OCI-LY3 (cell line): ENCODE measurements around the gene SRRM5.
"Not testable (repeated sequence)": the region's sequence is repeated elsewhere in the genome, so short reads cannot be mapped to it uniquely, and the experiment has no call there.

Experiments
- H2AFZ ChIP-seq: fragments of 200-600, 300-600 bp; shearing (Covaris generic); 2 replicates; pipeline ENCODE4 v1.6.0; 2014; ENCODE audit warnings: antibody characterized with exemption, low read depth, low read length
- H3K27ac ChIP-seq: fragments of 200-600, 300-600 bp; sonication (generic); 2 replicates; pipeline ENCODE4 v1.5.1; 2014; ENCODE audit warnings: mild to moderate bottlenecking, low read length, moderate library complexity, mixed read lengths
- H3K27me3 ChIP-seq: fragments of 200-600, 300-600 bp; sonication (generic); 2 replicates; pipeline ENCODE4 v1.6.1; 2014; ENCODE audit warnings: low read depth, low read length, mixed read lengths
- H3K36me3 ChIP-seq: fragments of 200-600, 300-600 bp; sonication (generic); replicated peaks from 2 replicates; pipeline ENCODE3; 2014; ENCODE audit warnings: low read depth, low read length, mixed read lengths
- H3K4me1 ChIP-seq: fragments of 300-600, 200-600 bp; sonication (generic); 2 replicates; pipeline ENCODE4 v1.6.1; 2014; ENCODE audit warnings: low read length, mixed read lengths
- H3K4me2 ChIP-seq: fragments of 200-600, 300-600 bp; sonication (generic); 2 replicates; pipeline ENCODE4 v1.6.1; 2014; ENCODE audit warnings: low read length, mixed read lengths
- H3K4me3 ChIP-seq: fragments of 300-600, 200-600 bp; sonication (generic); 2 replicates; pipeline ENCODE4 v1.5.1; 2014; ENCODE audit warnings: antibody characterized with exemption, mild to moderate bottlenecking, low read length, moderate library complexity
- H3K79me2 ChIP-seq: fragments of 300-600, 200-600 bp; shearing (Covaris generic); 2 replicates; pipeline ENCODE4 v1.6.1; 2014; ENCODE audit warnings: mild to moderate bottlenecking, low read length, mixed read lengths
- H3K9ac ChIP-seq: fragments of 300-600, 200-600 bp; shearing (Covaris generic); 2 replicates; pipeline ENCODE4 v1.6.0; 2014; ENCODE audit warnings: mild to moderate bottlenecking, low read length, moderate library complexity
- H3K9me3 ChIP-seq: fragments of 200-600, 300-600 bp; shearing (Covaris generic); 2 replicates; pipeline ENCODE4 v1.6.1; 2014; ENCODE audit warnings: low read length, mixed read lengths; ENCODE audit not compliant: insufficient read depth
- H4K20me1 ChIP-seq: fragments of 200-600, 300-600 bp; sonication (generic); 2 replicates; pipeline ENCODE4 v1.6.1; 2016; ENCODE audit warnings: low read length, mixed read lengths; ENCODE audit not compliant: insufficient read depth
- CTCF ChIP-seq: fragments of 200-600, 300-600 bp; sonication (generic); IDR thresholded peaks from 2 replicates; pipeline ENCODE4 v1.5.1; 2014; ENCODE audit warnings: antibody characterized with exemption, low read length, low read depth
- EZH2phosphoT487 ChIP-seq: fragments of 200-600 bp; shearing (Covaris generic); IDR thresholded peaks from 2 replicates; pipeline ENCODE4 v1.6.1; 2018; ENCODE audit warnings: antibody characterized with exemption, mixed run types, low read depth

SRRM5 gene

GRCh38 chr19:43644181-43644580 lies 32.3 kb downstream of the SRRM5 start:
- no peak overlapping the region for H3K4me2 ChIP-seq
- no peak overlapping the region for H2AFZ ChIP-seq
- no peak overlapping the region for H3K4me3 ChIP-seq
- H3K4me1 ChIP-seq, result peaks cover under 1% of the 10 kb centered on the region; the same call in 1 of the 2 replicates
- no peaks in the 10 kb centered on the region for H3K9me3 ChIP-seq
- H3K79me2 ChIP-seq, result no peaks in the 10 kb centered on the region
- no peak for TF ChIP-seq CTCF
- no peak for TF ChIP-seq EZH2phosphoT487
- H4K20me1 ChIP-seq, result no peaks in the 10 kb centered on the region
- H3K36me3 ChIP-seq, result no peaks in the 10 kb centered on the region
- H3K27me3 ChIP-seq, result no peaks in the 10 kb centered on the region
- no peak overlapping the region for H3K9ac ChIP-seq
- no peak overlapping the region for H3K27ac ChIP-seq

- no peak for TF ChIP-seq EZH2phosphoT487
- no peak for TF ChIP-seq CTCF
These were observed 36.7 kb downstream of the SRRM5 start for GRCh38 chr19:43648633-43649032.

GRCh38 chr19:43649514-43649913 lies 37.6 kb downstream of the SRRM5 start:
- no peak overlapping the region for H3K27ac ChIP-seq
- H4K20me1 ChIP-seq, result no peaks in the 10 kb centered on the region
- H3K27me3 ChIP-seq, result no peaks in the 10 kb centered on the region
- H3K9ac ChIP-seq, result no peak overlapping the region
- H3K9me3 ChIP-seq, result no peaks in the 10 kb centered on the region
- no peaks in the 10 kb centered on the region for H3K36me3 ChIP-seq
- TF ChIP-seq CTCF, result no peak
- TF ChIP-seq EZH2phosphoT487, result no peak
- no peaks in the 10 kb centered on the region for H3K79me2 ChIP-seq
- no peak overlapping the region for H3K4me3 ChIP-seq
- H3K4me1 ChIP-seq, result peaks cover 4% of the 10 kb centered on the region; the same call in 1 of the 2 replicates
- H3K4me2 ChIP-seq, result no peak overlapping the region
- H2AFZ ChIP-seq, result no peak overlapping the region

More at GRCh38 chr19:43648633-43649032, 36.7 kb downstream of the SRRM5 start:
- H3K27ac ChIP-seq, result no peak overlapping the region
- H3K4me1 ChIP-seq, result peaks cover 4% of the 10 kb centered on the region; the same call in 1 of the 2 replicates
- no peaks in the 10 kb centered on the region for H3K79me2 ChIP-seq
- H4K20me1 ChIP-seq, result no peaks in the 10 kb centered on the region
- H3K9ac ChIP-seq, result no peak overlapping the region
- H3K9me3 ChIP-seq, result no peaks in the 10 kb centered on the region
- no peak overlapping the region for H2AFZ ChIP-seq
- H3K4me3 ChIP-seq, result no peak overlapping the region
- no peak overlapping the region for H3K4me2 ChIP-seq
- no peaks in the 10 kb centered on the region for H3K36me3 ChIP-seq
- no peaks in the 10 kb centered on the region for H3K27me3 ChIP-seq

GRCh38 chr19:43650276-43650675 lies 38.4 kb downstream of the SRRM5 start:
- not testable (repeated sequence) for H3K9ac ChIP-seq, H3K4me3 ChIP-seq, H3K4me1 ChIP-seq, H3K4me2 ChIP-seq, H3K27ac ChIP-seq, H3K36me3 ChIP-seq, H3K9me3 ChIP-seq, H4K20me1 ChIP-seq, H2AFZ ChIP-seq, H3K27me3 ChIP-seq, H3K79me2 ChIP-seq
